HG03442 (cell line): Measurements from ENCODE around the gene MBTPS2.
A peak's percentile ranks its signal among the peaks of the same experiment; 100 is the strongest.

Experiments used
- ATAC-seq: cut with Tn5 transposase; IDR thresholded peaks from one replicate; pipeline ENCODE4 v1.9.1; 2021; ENCODE audit warnings: mild to moderate bottlenecking, moderate library complexity; ENCODE audit not compliant: unreplicated experiment

MBTPS2 gene

DNA sequence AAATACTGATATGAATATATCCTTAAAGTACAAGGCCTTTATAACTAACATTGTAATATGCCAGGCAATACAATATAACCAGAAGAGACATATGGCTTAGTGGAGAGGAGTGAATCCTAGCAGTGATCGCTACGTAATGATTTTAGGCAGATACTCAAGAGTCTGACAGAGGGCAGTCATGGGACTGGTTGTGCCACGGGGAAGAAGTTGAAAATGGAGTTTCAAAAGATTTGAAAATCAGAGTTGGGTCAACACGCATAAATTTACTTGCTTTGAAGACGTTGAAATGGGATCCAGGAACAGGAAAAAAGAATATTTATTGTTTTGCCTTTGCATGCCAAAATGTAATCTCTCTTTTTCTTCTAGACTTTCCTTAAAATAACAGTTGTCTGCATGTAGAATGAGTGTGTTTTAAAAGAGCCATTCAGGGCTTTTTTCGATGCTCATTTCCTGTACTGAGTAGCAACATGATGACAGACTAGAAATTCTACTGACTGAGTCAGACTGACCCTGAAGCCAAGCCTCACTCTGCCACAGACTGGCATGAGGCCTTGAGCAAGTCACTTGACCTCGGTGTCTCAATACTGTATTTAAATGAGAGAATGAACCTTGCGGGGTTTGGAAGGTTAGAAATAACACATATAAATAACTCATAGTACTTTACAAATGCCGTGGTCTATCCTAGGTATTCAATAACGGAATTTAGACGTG is 93.0 kb downstream of the MBTPS2 start:
- ATAC-seq, result peak; percentile 65

DNA sequence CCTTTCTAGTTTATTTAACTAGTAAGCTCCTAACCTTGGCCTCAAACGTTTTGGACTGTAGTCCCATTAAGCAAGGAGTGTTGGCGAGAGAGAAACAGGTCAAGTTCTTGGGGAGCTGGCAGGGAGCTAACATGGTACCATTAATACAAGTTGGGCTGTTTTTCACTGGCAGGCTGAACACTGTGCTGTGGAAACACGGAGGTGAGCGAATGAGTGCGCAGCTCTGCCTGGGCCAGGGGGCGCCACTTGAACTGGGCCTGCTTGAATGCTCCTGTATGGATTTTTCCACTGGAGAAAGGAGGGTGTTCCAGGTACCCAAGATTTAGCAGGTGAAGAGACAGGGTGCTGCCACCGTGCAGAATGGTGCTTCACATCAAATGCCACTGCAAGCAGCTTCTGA is 93.7 kb downstream of the MBTPS2 start:
- no peak for ATAC-seq

DNA sequence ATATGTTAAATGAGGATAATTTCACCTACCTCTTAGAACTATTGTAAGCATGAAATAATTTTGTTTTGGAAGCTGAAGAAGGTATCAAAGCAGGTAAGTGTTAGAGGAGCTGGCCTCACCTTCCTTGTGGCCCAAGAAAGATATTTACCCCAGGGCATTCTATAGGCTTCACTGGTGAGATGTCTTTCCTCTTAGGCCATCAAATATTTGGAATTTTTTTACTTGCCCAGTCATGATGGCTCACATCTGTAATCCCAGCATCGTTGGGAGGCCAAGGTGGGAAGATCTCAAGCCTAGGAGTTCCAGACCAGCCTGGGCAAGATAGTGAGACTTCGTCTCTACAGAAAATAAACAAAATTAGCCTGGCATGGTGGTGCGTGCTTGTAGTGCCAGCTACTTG is 95.0 kb downstream of the MBTPS2 start:
- no peak for ATAC-seq
